BLaER1 treated with 17β-estradiol and CSF1 and Interleukin-3, amounts not matched to agents 10 nM and 100 nM (cell line): ENCODE data around the gene PADI3.

Experiments
- H3K27ac ChIP-seq, 11 experiments: shearing (Covaris generic); formaldehyde crosslinking; 2 replicates each; pipeline ENCODE4 v1.8.1; 2022
- H3K27me3 ChIP-seq, 11 experiments: shearing (Covaris generic); formaldehyde crosslinking; 2 replicates each; pipeline ENCODE4 v1.8.1; 2022
- H3K36me3 ChIP-seq, 11 experiments: shearing (Covaris generic); formaldehyde crosslinking; 2 replicates each; pipeline ENCODE4 v1.8.1; 2022
- H3K4me1 ChIP-seq, 10 experiments: shearing (Covaris generic); formaldehyde crosslinking; 2 replicates each; pipeline ENCODE4 v1.8.1; 2022
- H3K4me2 ChIP-seq, 11 experiments: shearing (Covaris generic); formaldehyde crosslinking; 2 replicates each; pipeline ENCODE4 v1.8.1; 2022
- H3K4me3 ChIP-seq, 10 experiments: shearing (Covaris generic); formaldehyde crosslinking; 2 replicates each; pipeline ENCODE4 v1.8.1; 2022
- H3K9ac ChIP-seq, 11 experiments: shearing (Covaris generic); formaldehyde crosslinking; 2 replicates each; pipeline ENCODE4 v1.8.1; 2022
- H3K9me3 ChIP-seq, 11 experiments: shearing (Covaris generic); formaldehyde crosslinking; replicated peaks in 1 of 11; 2 replicates each; pipeline ENCODE4 v1.8.1; 2022
- H4K20me1 ChIP-seq, 11 experiments: shearing (Covaris generic); formaldehyde crosslinking; 2 replicates each; pipeline ENCODE4 v1.8.1; 2022
- Cebpa-rat ChIP-seq, 11 experiments: shearing (Covaris generic); IDR thresholded peaks; 2 replicates each; pipeline ENCODE4 v1.8.1; 2022

Gene PADI3

GRCh38 chr1:17243274-17243673, 5.6 kb upstream of the PADI3 start:
- TF ChIP-seq Cebpa-rat (IDR thresholded peaks at IDR 0.05) = no peak

GRCh38 chr1:17244821-17245740, 3.8 kb upstream of the PADI3 start:
- H3K27ac ChIP-seq = no peak overlapping the region
- no peaks in the 10 kb centered on the region for H3K27me3 ChIP-seq
- peak overlapping the region in 2 of 11 experiments; percentile 2 to 20; a peak in 3 of 22 replicates for H3K4me2 ChIP-seq
- no peak overlapping the region for H3K4me3 ChIP-seq
- H3K36me3 ChIP-seq = no peaks in the 10 kb centered on the region
- H3K9me3 ChIP-seq = no peaks in the 10 kb centered on the region
- peaks cover 0 to 9% (median 0%) of the 10 kb centered on the region in 11 experiments; a peak in 2 of 22 replicates for H4K20me1 ChIP-seq
- H3K9ac ChIP-seq = 0 out of 22 replicates have a peak overlapping the region, but pooled peaks of 1 of the 11 experiments have one; percentile 12
- TF ChIP-seq Cebpa-rat (IDR thresholded peaks at IDR 0.05) = no peak
- peaks cover 0 to 18% (median 0%) of the 10 kb centered on the region in 10 experiments; a peak in 6 of 20 replicates for H3K4me1 ChIP-seq

More at GRCh38 chr1:17243274-17243673, 5.6 kb upstream of the PADI3 start:
- Histone ChIP-seq H3K4me2 (no peak overlapping the region), H4K20me1 (peaks cover 0 to 10% (median 0%) of the 10 kb centered on the region in 11 experiments; a peak in 3 of 22 replicates), H3K27ac (no peak overlapping the region), H3K9me3 (no peaks in the 10 kb centered on the region), H3K9ac (no peak overlapping the region), H3K36me3 (no peaks in the 10 kb centered on the region), H3K27me3 (no peaks in the 10 kb centered on the region), H3K4me1 (peaks cover 0 to 23% (median 7%) of the 10 kb centered on the region in 10 experiments; a peak in 9 of 20 replicates), H3K4me3 (no peak overlapping the region)

GRCh38 chr1:17245816-17246325, 3.0 kb upstream of the PADI3 start:
- no peak overlapping the region for H3K27ac ChIP-seq
- H3K9me3 ChIP-seq = no peaks in the 10 kb centered on the region
- no peak overlapping the region for H3K4me2 ChIP-seq
- H3K4me1 ChIP-seq = peaks cover 0 to 13% (median 5%) of the 10 kb centered on the region in 10 experiments; a peak in 11 of 20 replicates
- peaks cover 0 to 2% (median 0%) of the 10 kb centered on the region in 11 experiments; a peak in 1 of 22 replicates for H4K20me1 ChIP-seq
- no peaks in the 10 kb centered on the region for H3K36me3 ChIP-seq
- no peak overlapping the region for H3K9ac ChIP-seq
- no peak for TF ChIP-seq Cebpa-rat (IDR thresholded peaks at IDR 0.05)
- H3K4me3 ChIP-seq = no peak overlapping the region
- no peaks in the 10 kb centered on the region for H3K27me3 ChIP-seq

GRCh38 chr1:17246971-17247370, 1.9 kb upstream of the PADI3 start:
- no peaks in the 10 kb centered on the region for H3K27me3 ChIP-seq
- H3K36me3 ChIP-seq = no peaks in the 10 kb centered on the region
- peaks cover 0 to 17% (median 8%) of the 10 kb centered on the region in 10 experiments; a peak in 9 of 20 replicates for H3K4me1 ChIP-seq
- H3K4me2 ChIP-seq = no peak overlapping the region
- no peak for TF ChIP-seq Cebpa-rat (IDR thresholded peaks at IDR 0.05)
- no peaks in the 10 kb centered on the region for H3K9me3 ChIP-seq
- H4K20me1 ChIP-seq = no peaks in the 10 kb centered on the region
- H3K4me3 ChIP-seq = no peak overlapping the region
- no peak overlapping the region for H3K27ac ChIP-seq
- no peak overlapping the region for H3K9ac ChIP-seq

- Histone ChIP-seq H3K9ac (no peak overlapping the region), H3K27ac (no peak overlapping the region)
- TF ChIP-seq Cebpa-rat (IDR thresholded peaks at IDR 0.05) = no peak
These were observed 1.7 kb downstream of the PADI3 start for GRCh38 chr1:17250601-17251000.

GRCh38 chr1:17251246-17251645, 2.3 kb downstream of the PADI3 start:
- Histone ChIP-seq H3K27ac (no peak overlapping the region), H4K20me1 (no peaks in the 10 kb centered on the region), H3K36me3 (no peaks in the 10 kb centered on the region), H3K9me3 (no peaks in the 10 kb centered on the region), H3K4me2 (peak overlapping the region in 3 of 11 experiments; percentile 3 to 47 (median 16); a peak in 4 of 22 replicates), H3K27me3 (no peaks in the 10 kb centered on the region), H3K4me3 (no peak overlapping the region), H3K4me1 (peaks cover 0 to 26% (median 11%) of the 10 kb centered on the region in 10 experiments; a peak in 10 of 20 replicates), H3K9ac (no peak overlapping the region)
- TF ChIP-seq Cebpa-rat (IDR thresholded peaks at IDR 0.05) = no peak

More at GRCh38 chr1:17250601-17251000, 1.7 kb downstream of the PADI3 start:
- Histone ChIP-seq H3K9me3 (no peaks in the 10 kb centered on the region), H3K4me3 (no peak overlapping the region), H3K27me3 (no peaks in the 10 kb centered on the region), H3K4me2 (peak overlapping the region in 5 of 11 experiments; percentile 3 to 53 (median 16); a peak in 6 of 22 replicates), H4K20me1 (no peaks in the 10 kb centered on the region), H3K36me3 (no peaks in the 10 kb centered on the region), H3K4me1 (peaks cover 0 to 24% (median 7%) of the 10 kb centered on the region in 10 experiments; a peak in 9 of 20 replicates)

GRCh38 chr1:17251701-17252376, 2.9 kb downstream of the PADI3 start:
- Histone ChIP-seq H3K9me3 (no peaks in the 10 kb centered on the region), H3K4me3 (no peak overlapping the region), H3K27me3 (no peaks in the 10 kb centered on the region), H4K20me1 (no peaks in the 10 kb centered on the region), H3K4me1 (peaks cover 0 to 28% (median 11%) of the 10 kb centered on the region in 10 experiments; a peak in 10 of 20 replicates), H3K27ac (no peak overlapping the region), H3K36me3 (no peaks in the 10 kb centered on the region), H3K9ac (no peak overlapping the region), H3K4me2 (peak overlapping the region in 5 of 11 experiments; percentile 1 to 47 (median 16); a peak in 4 of 22 replicates)
- no peak for TF ChIP-seq Cebpa-rat (IDR thresholded peaks at IDR 0.05)

GRCh38 chr1:17255336-17255735, 6.4 kb downstream of the PADI3 start:
- no peaks in the 10 kb centered on the region for H3K36me3 ChIP-seq
- no peaks in the 10 kb centered on the region for H3K27me3 ChIP-seq
- no peak overlapping the region for H3K9ac ChIP-seq
- H3K4me1 ChIP-seq = peaks cover 0 to 28% (median 9%) of the 10 kb centered on the region in 10 experiments; a peak in 10 of 20 replicates
- H3K9me3 ChIP-seq = no peaks in the 10 kb centered on the region
- H4K20me1 ChIP-seq = no peaks in the 10 kb centered on the region
- no peak overlapping the region for H3K4me2 ChIP-seq
- H3K27ac ChIP-seq = no peak overlapping the region
- TF ChIP-seq Cebpa-rat (IDR thresholded peaks at IDR 0.05) = no peak
- H3K4me3 ChIP-seq = no peak overlapping the region
